Fibroblast of skin of left biceps (primary cell): ENCODE results near the gene PLA2G4D.

Source experiments
- DNase-seq, 2 experiments: peaks; one replicate each; pipeline ENCODE4 v3.0.0-alpha.2; 2013; ENCODE audit warnings: low read depth in 2 of 2

PLA2G4D gene

GRCh38 chr15:42027521-42027920 is 66.8 kb downstream of the PLA2G4D start:
- no peak for DNase-seq

GRCh38 chr15:42024303-42024702 is 70.1 kb downstream of the PLA2G4D start:
- DNase-seq = no peak

DNA sequence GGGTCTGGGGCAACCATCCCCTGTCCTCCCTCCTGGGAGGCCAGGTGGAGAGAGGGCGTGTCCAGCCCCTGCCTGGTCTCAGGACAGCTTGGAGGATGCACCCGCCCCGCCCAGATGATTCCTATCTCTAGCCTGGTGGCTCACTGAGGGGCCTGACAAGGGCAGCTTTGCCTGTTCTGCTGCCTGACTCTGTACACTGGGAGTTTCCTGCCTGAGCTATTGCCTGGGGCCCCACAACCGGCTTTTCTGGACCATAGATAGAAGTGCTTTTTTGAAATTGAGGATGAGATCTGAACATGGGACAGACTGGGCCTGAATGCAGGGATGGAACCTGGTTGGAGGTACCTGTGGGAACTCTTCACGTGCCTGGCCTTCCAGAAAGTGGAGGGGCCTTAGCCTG is 72.8 kb downstream of the PLA2G4D start:
- no peak for DNase-seq

- no peak for DNase-seq
These were observed 73.6 kb downstream of the PLA2G4D start, which contains the start of gene PLA2G4E for GRCh38 chr15:42020713-42021273. PLA2G4E (minus strand) TSS chr15:42021042; CDS start chr15:42021030, 12 bp downstream.

DNA sequence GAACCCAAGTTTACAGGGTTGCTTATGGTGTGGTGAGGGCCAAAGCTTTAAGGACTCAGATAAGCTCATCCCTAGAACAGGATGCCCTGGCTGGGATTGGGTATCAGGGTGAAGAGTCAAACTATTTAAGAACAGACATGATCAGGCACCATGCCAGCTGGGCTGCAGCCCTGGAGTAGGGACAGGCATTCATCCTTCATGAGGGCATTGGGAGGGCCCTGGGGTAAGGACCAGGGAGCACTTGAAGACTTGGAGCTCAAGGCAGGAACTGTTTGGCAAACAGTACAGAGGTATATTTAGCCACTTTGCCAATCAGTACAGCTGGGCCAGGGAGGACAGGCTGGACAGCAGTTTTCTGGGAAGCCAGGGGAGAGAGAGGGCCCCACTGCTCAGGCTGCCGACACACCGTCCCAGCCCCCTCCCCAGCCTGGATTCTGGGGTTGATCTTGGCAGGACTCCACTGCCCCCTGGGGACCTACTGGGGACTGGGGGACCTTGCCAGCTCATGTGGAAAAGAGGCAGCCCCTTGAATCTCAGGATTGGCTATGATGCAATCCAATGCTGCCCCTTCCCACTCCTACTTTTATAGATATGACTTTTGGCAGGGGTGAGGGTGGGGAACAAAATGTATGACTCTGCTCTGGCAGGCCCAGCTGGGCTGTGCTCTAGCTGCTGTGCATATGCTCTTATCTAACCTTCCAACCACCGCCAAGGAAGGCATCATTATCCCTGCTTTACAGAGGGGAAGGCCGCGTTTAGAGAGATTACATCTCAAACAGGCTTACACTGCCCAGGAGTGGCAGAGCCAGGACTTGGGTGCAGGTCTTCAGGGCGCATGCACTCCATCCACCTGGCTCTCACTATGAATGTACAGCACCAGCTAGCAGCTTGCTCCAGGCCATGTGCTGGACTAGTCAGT is 75.8 kb downstream of the PLA2G4D start:
- DNase-seq = no peak
